ENCODE results near the gene MAP3K13.
"Not testable (repeated sequence)": the region's sequence is repeated elsewhere in the genome, so short reads cannot be mapped to it uniquely, and the experiment has no call there.

MAP3K13 gene

GRCh38 chr3:185466123-185466522, 103.2 kb downstream of the MAP3K13 start:
- H3K4me3 ChIP-seq (ENCODE audit: low read length in 2 of 2); H3K9me3 ChIP-seq (ENCODE audit: control insufficient read depth in 2 of 2, low read length in 2 of 2); H3K4me1 ChIP-seq (ENCODE audit: control insufficient read depth in 2 of 2, insufficient read depth in 2 of 2, low read length in 2 of 2); H3K27me3 ChIP-seq (ENCODE audit: control insufficient read depth in 2 of 2, insufficient read depth in 2 of 2, low read length in 2 of 2); H3K27ac ChIP-seq (ENCODE audit: low read depth in 2 of 2, low read length in 2 of 2); H3K9ac ChIP-seq (ENCODE audit: low read depth in 1 of 2, low read length in 2 of 2): not testable (repeated sequence)
- H3K36me3 ChIP-seq (ENCODE audit: control insufficient read depth in 2 of 2, insufficient read depth in 2 of 2, low read length in 2 of 2) = peaks cover 36 to 45% of the 10 kb centered on the region in 2 donors

- Histone ChIP-seq H3K9me3 (ENCODE audit: control insufficient read depth in 2 of 2, low read length in 2 of 2) (no peaks in the 10 kb centered on the region), H3K4me3 (ENCODE audit: low read length in 2 of 2) (no peak overlapping the region), H3K27me3 (ENCODE audit: control insufficient read depth in 2 of 2, insufficient read depth in 2 of 2, low read length in 2 of 2) (no peaks in the 10 kb centered on the region), H3K4me1 (ENCODE audit: control insufficient read depth in 2 of 2, insufficient read depth in 2 of 2, low read length in 2 of 2) (no peaks in the 10 kb centered on the region), H3K9ac (ENCODE audit: low read depth in 1 of 2, low read length in 2 of 2) (no peak overlapping the region), H3K27ac (ENCODE audit: low read depth in 2 of 2, low read length in 2 of 2) (no peak overlapping the region), H3K36me3 (ENCODE audit: control insufficient read depth in 2 of 2, insufficient read depth in 2 of 2, low read length in 2 of 2) (peaks cover 48 to 51% of the 10 kb centered on the region in 2 donors)
Observed at GRCh38 chr3:185469542-185469941, 106.6 kb downstream of the MAP3K13 start.

GRCh38 chr3:185470323-185470722, 107.4 kb downstream of the MAP3K13 start:
- Histone ChIP-seq H3K4me3 (ENCODE audit: low read length in 2 of 2) (no peak overlapping the region), H3K36me3 (ENCODE audit: control insufficient read depth in 2 of 2, insufficient read depth in 2 of 2, low read length in 2 of 2) (peaks cover 47 to 52% of the 10 kb centered on the region in 2 donors), H3K27me3 (ENCODE audit: control insufficient read depth in 2 of 2, insufficient read depth in 2 of 2, low read length in 2 of 2) (no peaks in the 10 kb centered on the region)

GRCh38 chr3:185473290-185473815, 110.4 kb downstream of the MAP3K13 start:
- Histone ChIP-seq H3K9me3 (ENCODE audit: control insufficient read depth in 2 of 2, low read length in 2 of 2) (no peaks in the 10 kb centered on the region), H3K27ac (ENCODE audit: low read depth in 2 of 2, low read length in 2 of 2) (no peak overlapping the region), H3K27me3 (ENCODE audit: control insufficient read depth in 2 of 2, insufficient read depth in 2 of 2, low read length in 2 of 2) (no peaks in the 10 kb centered on the region), H3K4me1 (ENCODE audit: control insufficient read depth in 2 of 2, insufficient read depth in 2 of 2, low read length in 2 of 2) (peaks cover 0 to 4% of the 10 kb centered on the region in 2 donors), H3K4me3 (ENCODE audit: low read length in 2 of 2) (no peak overlapping the region), H3K9ac (ENCODE audit: low read depth in 1 of 2, low read length in 2 of 2) (no peak overlapping the region), H3K36me3 (ENCODE audit: control insufficient read depth in 2 of 2, insufficient read depth in 2 of 2, low read length in 2 of 2) (peaks cover 29 to 47% of the 10 kb centered on the region in 2 donors)

More at GRCh38 chr3:185470323-185470722, 107.4 kb downstream of the MAP3K13 start:
- H3K9ac ChIP-seq (ENCODE audit: low read depth in 1 of 2, low read length in 2 of 2) = no peak overlapping the region
- no peaks in the 10 kb centered on the region for H3K9me3 ChIP-seq (ENCODE audit: control insufficient read depth in 2 of 2, low read length in 2 of 2)
- no peak overlapping the region for H3K27ac ChIP-seq (ENCODE audit: low read depth in 2 of 2, low read length in 2 of 2)
- no peaks in the 10 kb centered on the region for H3K4me1 ChIP-seq (ENCODE audit: control insufficient read depth in 2 of 2, insufficient read depth in 2 of 2, low read length in 2 of 2)

- H3K27me3 ChIP-seq (ENCODE audit: control insufficient read depth in 2 of 2, insufficient read depth in 2 of 2, low read length in 2 of 2); H3K9me3 ChIP-seq (ENCODE audit: control insufficient read depth in 2 of 2, low read length in 2 of 2); H3K9ac ChIP-seq (ENCODE audit: low read depth in 1 of 2, low read length in 2 of 2); H3K4me3 ChIP-seq (ENCODE audit: low read length in 2 of 2); H3K4me1 ChIP-seq (ENCODE audit: control insufficient read depth in 2 of 2, insufficient read depth in 2 of 2, low read length in 2 of 2); H3K27ac ChIP-seq (ENCODE audit: low read depth in 2 of 2, low read length in 2 of 2): not testable (repeated sequence)
- peaks cover 22 to 49% of the 10 kb centered on the region in 2 donors for H3K36me3 ChIP-seq (ENCODE audit: control insufficient read depth in 2 of 2, insufficient read depth in 2 of 2, low read length in 2 of 2)
Observed at GRCh38 chr3:185474922-185475321, 112.0 kb downstream of the MAP3K13 start.

GRCh38 chr3:185477316-185477715, 114.4 kb downstream of the MAP3K13 start:
- H3K4me1 ChIP-seq (ENCODE audit: control insufficient read depth in 2 of 2, insufficient read depth in 2 of 2, low read length in 2 of 2) = peaks cover 0 to 4% of the 10 kb centered on the region in 2 donors
- no peak overlapping the region for H3K4me3 ChIP-seq (ENCODE audit: low read length in 2 of 2)
- no peaks in the 10 kb centered on the region for H3K9me3 ChIP-seq (ENCODE audit: control insufficient read depth in 2 of 2, low read length in 2 of 2)
- H3K9ac ChIP-seq (ENCODE audit: low read depth in 1 of 2, low read length in 2 of 2) = no peak overlapping the region
- no peak overlapping the region for H3K27ac ChIP-seq (ENCODE audit: low read depth in 2 of 2, low read length in 2 of 2)
- H3K27me3 ChIP-seq (ENCODE audit: control insufficient read depth in 2 of 2, insufficient read depth in 2 of 2, low read length in 2 of 2) = no peaks in the 10 kb centered on the region
- H3K36me3 ChIP-seq (ENCODE audit: control insufficient read depth in 2 of 2, insufficient read depth in 2 of 2, low read length in 2 of 2) = peaks cover 43 to 66% of the 10 kb centered on the region in 2 donors

GRCh38 chr3:185479373-185479945, 116.5 kb downstream of the MAP3K13 start:
- no peak overlapping the region for H3K4me3 ChIP-seq (ENCODE audit: low read length in 2 of 2)
- H3K36me3 ChIP-seq (ENCODE audit: control insufficient read depth in 2 of 2, insufficient read depth in 2 of 2, low read length in 2 of 2) = peaks cover 41 to 58% of the 10 kb centered on the region in 2 donors
- H3K27ac ChIP-seq (ENCODE audit: low read depth in 2 of 2, low read length in 2 of 2) = no peak overlapping the region
- peaks cover 0 to 4% of the 10 kb centered on the region in 2 donors for H3K4me1 ChIP-seq (ENCODE audit: control insufficient read depth in 2 of 2, insufficient read depth in 2 of 2, low read length in 2 of 2)
- no peaks in the 10 kb centered on the region for H3K27me3 ChIP-seq (ENCODE audit: control insufficient read depth in 2 of 2, insufficient read depth in 2 of 2, low read length in 2 of 2)
- H3K9me3 ChIP-seq (ENCODE audit: control insufficient read depth in 2 of 2, low read length in 2 of 2) = no peaks in the 10 kb centered on the region
- no peak overlapping the region for H3K9ac ChIP-seq (ENCODE audit: low read depth in 1 of 2, low read length in 2 of 2)

- no peaks in the 10 kb centered on the region for H3K4me1 ChIP-seq (ENCODE audit: control insufficient read depth in 2 of 2, insufficient read depth in 2 of 2, low read length in 2 of 2)
- no peaks in the 10 kb centered on the region for H3K9me3 ChIP-seq (ENCODE audit: control insufficient read depth in 2 of 2, low read length in 2 of 2)
- peaks cover 43 to 53% of the 10 kb centered on the region in 2 donors for H3K36me3 ChIP-seq (ENCODE audit: control insufficient read depth in 2 of 2, insufficient read depth in 2 of 2, low read length in 2 of 2)
Observed at GRCh38 chr3:185484296-185484695, 121.4 kb downstream of the MAP3K13 start.

GRCh38 chr3:185486394-185486793, 123.5 kb downstream of the MAP3K13 start:
- Histone ChIP-seq H3K27me3 (ENCODE audit: control insufficient read depth in 2 of 2, insufficient read depth in 2 of 2, low read length in 2 of 2) (no peaks in the 10 kb centered on the region), H3K9ac (ENCODE audit: low read depth in 1 of 2, low read length in 2 of 2) (no peak overlapping the region), H3K4me1 (ENCODE audit: control insufficient read depth in 2 of 2, insufficient read depth in 2 of 2, low read length in 2 of 2) (peaks cover 0 to 5% of the 10 kb centered on the region in 2 donors), H3K36me3 (ENCODE audit: control insufficient read depth in 2 of 2, insufficient read depth in 2 of 2, low read length in 2 of 2) (peaks cover 30 to 52% of the 10 kb centered on the region in 2 donors), H3K9me3 (ENCODE audit: control insufficient read depth in 2 of 2, low read length in 2 of 2) (no peaks in the 10 kb centered on the region), H3K4me3 (ENCODE audit: low read length in 2 of 2) (no peak overlapping the region), H3K27ac (ENCODE audit: low read depth in 2 of 2, low read length in 2 of 2) (no peak overlapping the region)

More at GRCh38 chr3:185484296-185484695, 121.4 kb downstream of the MAP3K13 start:
- no peak overlapping the region for H3K4me3 ChIP-seq (ENCODE audit: low read length in 2 of 2)
- H3K9ac ChIP-seq (ENCODE audit: low read depth in 1 of 2, low read length in 2 of 2) = no peak overlapping the region
- H3K27me3 ChIP-seq (ENCODE audit: control insufficient read depth in 2 of 2, insufficient read depth in 2 of 2, low read length in 2 of 2) = no peaks in the 10 kb centered on the region
- no peak overlapping the region for H3K27ac ChIP-seq (ENCODE audit: low read depth in 2 of 2, low read length in 2 of 2)

GRCh38 chr3:185488465-185488864, 125.5 kb downstream of the MAP3K13 start:
- Histone ChIP-seq H3K27me3 (ENCODE audit: control insufficient read depth in 2 of 2, insufficient read depth in 2 of 2, low read length in 2 of 2) (no peaks in the 10 kb centered on the region), H3K4me3 (ENCODE audit: low read length in 2 of 2) (no peak overlapping the region), H3K36me3 (ENCODE audit: control insufficient read depth in 2 of 2, insufficient read depth in 2 of 2, low read length in 2 of 2) (peaks cover 18 to 48% of the 10 kb centered on the region in 2 donors), H3K27ac (ENCODE audit: low read depth in 2 of 2, low read length in 2 of 2) (no peak overlapping the region), H3K9ac (ENCODE audit: low read depth in 1 of 2, low read length in 2 of 2) (no peak overlapping the region), H3K9me3 (ENCODE audit: control insufficient read depth in 2 of 2, low read length in 2 of 2) (no peaks in the 10 kb centered on the region), H3K4me1 (ENCODE audit: control insufficient read depth in 2 of 2, insufficient read depth in 2 of 2, low read length in 2 of 2) (peaks cover 0 to 5% of the 10 kb centered on the region in 2 donors)

Measured in mucosa of rectum (tissue), 2 donors.